Common myeloid progenitor, CD34-positive (primary cell): ENCODE results near the gene BLID.

Experiments
- CTCF ChIA-PET: fragments of 350-600 bp; sonication (Branson Sonifier 250); formaldehyde crosslinking; loops from one replicate; lab custom pipeline; 2021; ENCODE audit warnings: antibody characterized with exemption; lab: Charles Lee
- POLR2A ChIA-PET: fragments of 350-600 bp; sonication (Branson Sonifier 250); formaldehyde crosslinking; loops from one replicate; lab custom pipeline; 2021; ENCODE audit warnings: antibody characterized with exemption; lab: Charles Lee
- DNase-seq, 3 donors: peaks; one replicate each; pipeline versions ENCODE4 v3.0.0 to v3.0.0-alpha.2; 2013
- H3K27ac ChIP-seq, 2 experiments: 1 replicate in 1 of 2; 2 replicates in 1 of 2; pipeline ENCODE4 v1.7.0; 2013; ENCODE audit warnings: inconsistent platforms in 2 of 2, low read length in 2 of 2, mild to moderate bottlenecking in 2 of 2, low read depth in 1 of 2, moderate library complexity in 1 of 2; ENCODE audit not compliant: severe bottlenecking in 2 of 2, insufficient read depth in 1 of 2, poor library complexity in 1 of 2
- H3K27me3 ChIP-seq, 5 experiments: replicated peaks in 2 of 5; 1 replicate in 3 of 5; 2 replicates in 2 of 5; pipeline versions ENCODE4 v1.6.1 to v1.7.0; 2013; ENCODE audit warnings: low read length in 4 of 5, mild to moderate bottlenecking in 2 of 5, moderate library complexity in 2 of 5, inconsistent platforms in 1 of 5; ENCODE audit not compliant: insufficient read depth in 5 of 5, control insufficient read depth in 4 of 5
- H3K36me3 ChIP-seq, 4 experiments: 1 replicate in 2 of 4; 2 replicates in 2 of 4; pipeline versions ENCODE4 v1.6.1 to v1.7.0; 2013; ENCODE audit warnings: low read length in 3 of 4, control low read depth in 1 of 4, mild to moderate bottlenecking in 1 of 4; ENCODE audit not compliant: control insufficient read depth in 4 of 4, insufficient read depth in 4 of 4
- H3K4me1 ChIP-seq, 4 experiments: 1 replicate in 3 of 4; 2 replicates in 1 of 4; pipeline versions ENCODE4 v1.6.1 to v1.7.1; 2013; ENCODE audit warnings: low read length in 3 of 4, mild to moderate bottlenecking in 3 of 4, control low read depth in 1 of 4, inconsistent platforms in 1 of 4, moderate library complexity in 1 of 4; ENCODE audit not compliant: control insufficient read depth in 4 of 4, insufficient read depth in 4 of 4; ENCODE audit errors: control extremely low read depth in 1 of 4
- H3K4me3 ChIP-seq, 7 experiments: 1 replicate in 4 of 7; 2 replicates in 3 of 7; pipeline versions ENCODE4 v1.5.1 to v1.7.0; 2013; ENCODE audit warnings: mild to moderate bottlenecking in 7 of 7, low read length in 6 of 7, moderate library complexity in 6 of 7, inconsistent platforms in 2 of 7, low read depth in 2 of 7, control low read depth in 1 of 7; ENCODE audit not compliant: insufficient read depth in 4 of 7, control insufficient read depth in 1 of 7; ENCODE audit errors: extremely low read depth in 1 of 7
- H3K9me3 ChIP-seq, 5 experiments: 1 replicate in 4 of 5; 2 replicates in 1 of 5; pipeline versions ENCODE4 v1.6.1 to v1.7.1; 2013; ENCODE audit warnings: low read length in 4 of 5, mild to moderate bottlenecking in 2 of 5, inconsistent platforms in 1 of 5, low read depth in 1 of 5, moderate library complexity in 1 of 5; ENCODE audit not compliant: control insufficient read depth in 4 of 5, insufficient read depth in 2 of 5; ENCODE audit errors: control extremely low read depth in 1 of 5
- WGBS: methylation state at CpG from one replicate; pipeline ENCODE4 v1.1.5; 2013; ENCODE audit not compliant: insufficient coverage; 5-methylcytosine and 5-hydroxymethylcytosine counted together

BLID gene

GRCh38 chr11:122139595-122139866, 23.5 kb upstream of the BLID start:
- DNase-seq = no peak
- ChIA-PET CTCF (interaction anchor here (0.7 kb wide), 2 partner anchors 9 to 15 kb away, joined by 3 read pairs; no protein-coding TSS in a partner anchor), POLR2A (no interaction called here)
- Histone ChIP-seq H3K9me3 (no peaks in the 10 kb centered on the region), H3K4me1 (peaks cover 0 to 2% (median 0%) of the 10 kb centered on the region in 4 experiments), H3K27ac (no peak overlapping the region), H3K27me3 (no peaks in the 10 kb centered on the region), H3K36me3 (no peaks in the 10 kb centered on the region), H3K4me3 (no peak overlapping the region)
- no CpG with 5 or more reads among the region's 1 CpG for WGBS

- no peak overlapping the region for H3K27ac ChIP-seq
- DNase-seq = no peak
- WGBS = 100% methylated on average over 3 of the region's 5 CpGs
- H3K4me3 ChIP-seq = no peak overlapping the region
- POLR2A ChIA-PET = no interaction called here
- no peaks in the 10 kb centered on the region for H3K9me3 ChIP-seq
- peaks cover 0 to 2% (median 0%) of the 10 kb centered on the region in 4 experiments for H3K4me1 ChIP-seq
- no peaks in the 10 kb centered on the region for H3K27me3 ChIP-seq
- CTCF ChIA-PET = interaction anchor here (0.7 to 1.2 kb wide), 4 partner anchors 8 to 155 kb away, joined by 3 read pairs; no protein-coding TSS in a partner anchor
- no peaks in the 10 kb centered on the region for H3K36me3 ChIP-seq
Measured at GRCh38 chr11:122138744-122139594, 23.0 kb upstream of the BLID start.

GRCh38 chr11:122137078-122137793, 21.2 kb upstream of the BLID start:
- no peak overlapping the region for H3K4me3 ChIP-seq
- H3K36me3 ChIP-seq = no peaks in the 10 kb centered on the region
- H3K4me1 ChIP-seq = peaks cover 0 to 2% (median 0%) of the 10 kb centered on the region in 4 experiments
- ChIA-PET CTCF (no interaction called here), POLR2A (no interaction called here)
- H3K27ac ChIP-seq = no peak overlapping the region
- no CpG with 5 or more reads among the region's 2 CpGs for WGBS
- DNase-seq = no peak
- no peaks in the 10 kb centered on the region for H3K27me3 ChIP-seq
- no peaks in the 10 kb centered on the region for H3K9me3 ChIP-seq

- no peak for DNase-seq
- Histone ChIP-seq H3K27me3 (peaks cover 0 to 2% (median 0%) of the 10 kb centered on the region in 5 experiments), H3K9me3 (no peaks in the 10 kb centered on the region), H3K36me3 (no peaks in the 10 kb centered on the region), H3K4me1 (no peaks in the 10 kb centered on the region), H3K27ac (no peak overlapping the region), H3K4me3 (no peak overlapping the region)
- POLR2A ChIA-PET = no interaction called here
- CTCF ChIA-PET = interaction anchor here (1.0 kb wide), 1 partner anchor 8 kb away, joined by 3 read pairs; no protein-coding TSS in a partner anchor
- WGBS = 100% methylated on average over 1 of the region's 2 CpGs
Measured at GRCh38 chr11:122131126-122131525, 15.1 kb upstream of the BLID start.

- DNase-seq = no peak
- H3K36me3 ChIP-seq = no peaks in the 10 kb centered on the region
Measured at GRCh38 chr11:122128146-122128545, 12.1 kb upstream of the BLID start.

GRCh38 chr11:122127020-122127419, 11.0 kb upstream of the BLID start:
- CTCF ChIA-PET = interaction anchor here (0.6 to 1.2 kb wide), 2 partner anchors 19 to 106 kb away, joined by 3 to 4 read pairs; no protein-coding TSS in a partner anchor
- Histone ChIP-seq H3K4me3 (no peak overlapping the region), H3K4me1 (no peaks in the 10 kb centered on the region), H3K9me3 (no peaks in the 10 kb centered on the region), H3K27ac (no peak overlapping the region), H3K36me3 (no peaks in the 10 kb centered on the region), H3K27me3 (peaks cover 0 to 2% (median 0%) of the 10 kb centered on the region in 5 experiments)
- no CpG with 5 or more reads among the region's 1 CpG for WGBS
- DNase-seq = no peak
- POLR2A ChIA-PET = no interaction called here

More at GRCh38 chr11:122128146-122128545, 12.1 kb upstream of the BLID start:
- Histone ChIP-seq H3K4me1 (no peaks in the 10 kb centered on the region), H3K27ac (no peak overlapping the region), H3K9me3 (no peaks in the 10 kb centered on the region), H3K27me3 (peaks cover 0 to 2% (median 0%) of the 10 kb centered on the region in 5 experiments), H3K4me3 (no peak overlapping the region)
- POLR2A ChIA-PET = no interaction called here
- 93% methylated on average over 4 of the region's 5 CpGs for WGBS
- CTCF ChIA-PET = no interaction called here
